ENCODE results near the gene NSUN7. TPM values are rescaled to one million over a fixed set of nuclear protein-coding genes. Genes with fewer than 3 reads are reported as not detected.

Gene NSUN7
- total RNA-seq, 2 donors from 2014 or later: 14.3 to 35.3 TPM

- H3K4me1 ChIP-seq: no peaks in the 10 kb centered on the region
Measured at GRCh38 chr4:40744218-40744617, 5.5 kb upstream of the NSUN7 start.

GRCh38 chr4:40745285-40745984 lies 4.3 kb upstream of the NSUN7 start:
- Histone ChIP-seq H3K27me3 (no peaks in the 10 kb centered on the region), H3K4me3 (no peak overlapping the region), H3K4me1 (no peaks in the 10 kb centered on the region), H3K27ac (no peak overlapping the region), H3K9me3 (no peaks in the 10 kb centered on the region), H3K36me3 (replicated peaks in 1 of 2; ENCODE audit: insufficient read depth in 1 of 2, low read depth in 2 of 2) (no peaks in the 10 kb centered on the region)
- intact Hi-C loops (cut with DNase I): no loop called here
- TF ChIP-seq POLR2A (IDR thresholded peaks at IDR 0.05): no peak
- TF ChIP-seq CTCF (IDR thresholded peaks at IDR 0.05): no peak
- WGBS, 2 donors: 74 to 80% methylated on average over 6 of the region's 6 CpGs
- ATAC-seq (no peak), DNase-seq (no peak)

More at GRCh38 chr4:40744218-40744617, 5.5 kb upstream of the NSUN7 start:
- TF ChIP-seq POLR2A (IDR thresholded peaks at IDR 0.05) (no peak), CTCF (IDR thresholded peaks at IDR 0.05) (no peak)
- intact Hi-C loops (cut with DNase I): no loop called here
- no peak for DNase-seq
- Histone ChIP-seq H3K4me3 (no peak overlapping the region), H3K9me3 (no peaks in the 10 kb centered on the region), H3K36me3 (replicated peaks in 1 of 2; ENCODE audit: insufficient read depth in 1 of 2, low read depth in 2 of 2) (no peaks in the 10 kb centered on the region), H3K27me3 (no peaks in the 10 kb centered on the region), H3K27ac (no peak overlapping the region)
- no peak for ATAC-seq
- WGBS, 2 donors: 38 to 41% methylated on average over 3 of the region's 3 CpGs

GRCh38 chr4:40747207-40747835 lies 2.4 kb upstream of the NSUN7 start:
- H3K9me3 ChIP-seq: no peaks in the 10 kb centered on the region
- H3K4me3 ChIP-seq: no peak overlapping the region
- H3K36me3 ChIP-seq (replicated peaks in 1 of 2; ENCODE audit: insufficient read depth in 1 of 2, low read depth in 2 of 2): no peaks in the 10 kb centered on the region
- DNase-seq (no peak), ATAC-seq (no peak)
- intact Hi-C loops (cut with DNase I): no loop called here
- WGBS, 2 donors: 39 to 49% methylated on average over 2 of the region's 2 CpGs
- no peak overlapping the region for H3K27ac ChIP-seq
- peaks cover 12% of the 10 kb centered on the region for H3K4me1 ChIP-seq
- TF ChIP-seq POLR2A (IDR thresholded peaks at IDR 0.05) (no peak), CTCF (IDR thresholded peaks at IDR 0.05) (no peak)
- no peaks in the 10 kb centered on the region for H3K27me3 ChIP-seq

GRCh38 chr4:40750461-40751258 lies 905 bp downstream of the NSUN7 start:
- Histone ChIP-seq H3K9me3 (no peaks in the 10 kb centered on the region), H3K4me3 (peak overlapping the region; percentile 67 to 82), H3K36me3 (replicated peaks in 1 of 2; ENCODE audit: insufficient read depth in 1 of 2, low read depth in 2 of 2) (no peaks in the 10 kb centered on the region), H3K27me3 (no peaks in the 10 kb centered on the region), H3K4me1 (peaks cover 13% of the 10 kb centered on the region), H3K27ac (peak overlapping the region in 3 of 4 donors; percentile 85 to 89 (median 86))
- intact Hi-C loops (cut with DNase I): no loop called here
- DNase-seq (peak; percentile 14 to 52 (median 36)), ATAC-seq (peak; percentile 31)
- TF ChIP-seq CTCF (IDR thresholded peaks at IDR 0.05) (no peak), POLR2A (IDR thresholded peaks at IDR 0.05) (peak in 1 of 3 donors; percentile 29)
- whole genome bisulfite sequencing, 2 donors: 3 to 8% methylated on average over 30 of the region's 30 CpGs

Data from body of pancreas (tissue), 4 donors.